RCC 7860 (cell line): Measurements from ENCODE around the gene METTL15.
"Not testable (repeated sequence)": the region's sequence is repeated elsewhere in the genome, so short reads cannot be mapped to it uniquely, and the experiment has no call there.

Source experiments
- DNase-seq: peaks from one replicate; pipeline ENCODE4 v3.0.0-alpha.2; 2015; ENCODE audit warnings: low spot score
- FAIRE-seq: peaks from 2 replicates; lab custom pipeline; 2012; peaks lifted over from hg19 to GRCh38; lab: Jason Lieb, UNC

The METTL15 gene

DNA sequence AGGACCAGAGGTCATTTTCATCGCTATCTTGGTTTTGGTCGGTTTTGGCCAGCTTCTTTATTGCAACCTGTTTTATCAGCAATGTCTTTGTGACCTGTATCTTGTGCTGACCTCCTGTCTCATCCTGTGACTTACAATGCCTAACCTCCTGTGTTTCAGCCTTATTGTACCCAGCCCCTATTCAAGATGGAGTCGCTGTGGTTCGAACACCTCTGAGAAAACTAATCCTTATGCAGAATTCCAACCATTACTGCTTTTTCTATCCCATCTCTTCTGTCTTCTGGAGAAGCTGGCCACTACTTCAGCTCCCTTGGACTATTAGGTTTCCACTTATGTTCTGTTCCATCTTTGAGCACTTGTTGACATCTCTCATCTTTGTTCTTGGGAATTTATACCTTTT is 62.6 kb downstream of the METTL15 start:
- no peak for DNase-seq
- no peak for FAIRE-seq

DNA sequence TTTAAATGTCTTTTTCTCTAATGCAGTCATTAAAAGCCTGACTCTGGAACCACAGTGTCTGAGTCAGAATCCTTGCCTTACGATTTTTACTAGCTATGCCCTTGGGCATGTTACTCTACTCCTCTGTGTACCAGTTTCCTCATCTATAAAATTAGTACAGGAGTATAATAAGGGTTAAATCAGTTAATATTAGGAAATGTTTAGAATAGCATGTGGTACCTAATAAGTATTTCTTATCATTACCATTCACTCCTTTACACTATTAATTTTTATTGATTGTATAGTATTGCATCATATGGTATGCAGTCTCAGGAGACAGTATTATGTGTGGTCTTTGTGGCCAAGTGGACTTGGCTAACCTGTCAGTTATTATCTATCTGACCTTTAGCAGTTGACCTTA is 68.2 kb downstream of the METTL15 start:
- FAIRE-seq (no peak), DNase-seq (no peak)

DNA sequence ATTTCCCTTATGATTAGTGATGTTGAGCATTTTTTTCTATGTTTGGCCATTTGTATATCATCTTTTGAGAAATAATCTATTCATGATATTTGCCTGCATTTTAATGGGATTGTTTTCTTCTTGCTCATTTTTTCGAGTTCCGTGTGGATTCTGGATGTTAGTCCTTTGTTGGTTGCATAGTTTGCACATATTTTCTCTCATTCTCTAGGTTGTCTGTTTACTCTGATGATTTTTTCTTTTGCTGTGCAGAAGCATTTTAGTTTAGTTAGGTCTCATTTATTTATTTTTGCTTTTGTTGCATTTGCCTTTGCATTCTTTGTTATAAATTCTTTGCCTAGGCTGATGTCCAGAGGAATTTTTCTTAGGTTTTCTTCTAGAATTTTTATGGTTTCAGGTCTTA is 87.3 kb downstream of the METTL15 start:
- FAIRE-seq (no peak), DNase-seq (no peak)

DNA sequence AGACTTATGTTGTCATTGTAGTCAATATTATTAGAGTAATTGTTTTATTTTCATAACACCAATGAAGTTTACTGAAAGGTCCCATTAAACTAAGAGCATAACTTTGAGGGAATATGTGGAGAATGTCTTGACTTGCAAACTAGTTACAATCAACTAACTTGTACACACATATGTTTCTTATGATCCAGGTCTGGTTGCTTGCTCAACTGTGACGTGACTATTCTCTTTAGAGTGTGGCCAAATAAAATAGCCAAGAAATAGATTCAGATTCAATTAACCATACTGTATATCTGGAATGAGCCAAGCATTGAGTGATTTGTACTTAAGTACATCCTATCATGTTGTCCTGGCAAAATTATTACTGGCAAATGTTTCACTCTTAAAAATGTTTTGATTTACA is 101.7 kb downstream of the METTL15 start:
- FAIRE-seq = no peak
- DNase-seq = no peak

DNA sequence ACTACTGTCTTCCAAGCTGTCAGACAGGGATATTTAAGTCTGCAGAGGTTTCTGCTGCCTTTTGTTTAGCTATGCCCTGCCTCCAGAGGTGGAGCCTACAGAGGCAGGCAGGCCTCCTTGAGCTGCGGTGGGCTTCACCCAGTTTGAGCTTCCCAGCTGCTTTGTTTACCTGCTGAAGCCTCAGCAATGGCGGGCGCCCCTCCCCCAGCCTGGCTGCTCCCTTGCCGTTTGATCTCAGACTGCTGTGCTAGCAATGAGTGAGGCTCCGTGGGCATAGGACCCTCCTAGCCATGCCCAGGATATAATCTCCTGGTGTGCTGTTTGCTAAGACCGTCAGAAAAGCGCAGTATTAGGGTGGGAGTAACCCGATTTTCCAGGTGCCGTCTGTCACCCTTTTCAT is 113.9 kb downstream of the METTL15 start:
- DNase-seq, FAIRE-seq: not testable (repeated sequence)

DNA sequence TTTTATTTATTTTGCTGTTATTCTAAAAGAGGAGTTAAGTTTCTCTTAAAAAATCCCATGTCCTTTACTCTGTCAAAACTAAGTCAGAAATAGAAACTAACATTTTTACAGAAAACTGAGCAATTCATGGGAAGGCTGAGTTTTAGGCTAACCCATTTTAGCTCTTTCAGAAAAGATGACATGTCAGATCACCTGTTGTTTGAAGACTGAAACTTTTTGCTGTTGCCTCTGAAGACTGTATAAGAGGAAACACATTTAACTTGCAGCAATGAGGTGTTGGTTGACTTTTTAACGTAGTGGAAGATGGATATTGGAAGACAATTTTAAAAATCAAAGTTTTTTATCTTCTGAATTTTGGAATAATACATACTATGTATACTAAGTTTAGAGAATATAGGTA is 115.4 kb downstream of the METTL15 start:
- no peak for FAIRE-seq
- DNase-seq = no peak

DNA sequence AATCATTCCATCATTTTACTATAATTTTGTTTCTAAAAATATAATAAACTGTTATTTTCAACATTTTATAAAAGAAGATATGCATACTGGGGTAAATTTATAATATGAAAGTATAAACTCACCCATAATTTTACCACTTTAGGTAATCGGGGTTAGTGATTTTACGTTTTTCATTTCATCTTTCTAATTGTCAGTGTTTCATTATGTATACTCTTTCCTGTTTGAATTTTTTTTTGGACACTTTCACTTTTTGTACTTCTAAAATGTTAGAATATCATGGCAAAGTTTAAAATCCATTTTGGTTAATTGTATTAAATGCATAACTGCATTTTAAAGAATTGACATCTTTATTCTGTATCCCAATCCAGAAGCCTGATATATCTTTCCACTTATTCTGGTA is 115.8 kb downstream of the METTL15 start:
- FAIRE-seq (no peak), DNase-seq (no peak)

DNA sequence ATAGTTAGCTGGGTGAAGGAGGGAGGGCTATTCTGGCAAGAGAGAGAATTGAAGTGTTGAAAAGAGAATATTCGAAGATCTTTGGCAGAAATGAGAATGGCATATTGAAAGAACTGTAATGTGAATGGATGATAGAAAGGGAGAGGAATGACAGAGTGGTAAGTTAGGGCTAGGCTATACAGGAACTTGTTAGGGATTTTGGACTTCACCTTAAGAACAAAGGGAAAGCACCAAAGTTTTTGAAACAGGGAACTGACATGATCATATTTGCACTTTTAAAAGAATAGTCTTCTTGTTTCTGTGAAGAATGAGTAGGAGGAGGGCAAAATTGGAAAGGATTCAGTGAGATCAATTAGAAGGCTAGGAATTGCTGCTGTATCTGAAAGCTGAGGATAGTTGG is 119.3 kb downstream of the METTL15 start:
- DNase-seq = peak; percentile 2
- FAIRE-seq = no peak

DNA sequence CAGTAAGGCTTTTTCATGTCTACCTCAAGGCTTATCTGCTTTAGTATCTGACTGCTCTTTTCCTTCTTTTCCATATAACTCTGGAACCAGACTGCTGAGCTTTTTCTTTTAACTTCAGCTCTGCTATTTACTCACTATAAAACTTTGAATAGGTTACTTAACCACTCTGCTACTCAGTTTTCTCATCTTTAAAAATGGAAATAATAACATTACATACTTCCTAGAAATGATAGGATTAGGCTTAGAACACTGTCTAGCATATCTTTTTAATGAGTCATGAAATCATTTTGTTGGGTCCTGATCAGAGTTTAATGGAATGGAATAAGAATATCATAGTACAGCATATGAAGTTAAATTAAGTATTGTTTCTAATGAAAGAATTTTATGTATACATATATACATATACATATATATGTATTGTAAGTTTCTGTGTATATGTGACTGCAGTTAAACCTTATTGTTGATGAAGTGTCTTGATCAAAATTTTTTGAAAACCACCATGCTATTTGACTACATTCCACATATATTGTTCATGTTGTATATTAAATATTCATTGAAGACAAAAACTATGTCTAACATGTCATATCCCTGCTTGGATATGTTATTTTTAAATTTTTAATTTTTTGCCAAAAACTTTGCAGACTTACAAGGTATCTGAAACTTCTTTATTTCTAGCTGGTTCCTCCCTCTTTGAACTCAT is 120.2 kb downstream of the METTL15 start:
- peak; percentile 24 for DNase-seq
- no peak for FAIRE-seq

DNA sequence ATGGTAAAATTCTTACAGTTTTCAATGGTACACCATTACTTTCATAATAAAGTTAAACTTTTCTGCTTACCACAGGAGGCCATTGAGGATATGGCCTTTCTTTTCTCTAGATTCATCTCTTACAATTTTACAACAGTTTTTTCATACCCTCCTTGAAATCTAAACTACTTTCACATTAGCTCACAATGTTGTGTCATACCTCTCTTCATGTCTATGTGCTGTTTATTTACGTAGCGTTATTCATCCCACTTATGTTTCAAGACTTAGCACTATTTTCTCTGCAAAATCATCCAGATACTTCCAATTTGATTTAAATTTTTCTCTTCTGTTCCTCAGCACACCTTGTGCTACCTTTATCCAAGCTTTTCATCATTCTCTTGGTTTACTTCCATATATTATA is 123.3 kb downstream of the METTL15 start:
- no peak for FAIRE-seq
- DNase-seq = no peak

DNA sequence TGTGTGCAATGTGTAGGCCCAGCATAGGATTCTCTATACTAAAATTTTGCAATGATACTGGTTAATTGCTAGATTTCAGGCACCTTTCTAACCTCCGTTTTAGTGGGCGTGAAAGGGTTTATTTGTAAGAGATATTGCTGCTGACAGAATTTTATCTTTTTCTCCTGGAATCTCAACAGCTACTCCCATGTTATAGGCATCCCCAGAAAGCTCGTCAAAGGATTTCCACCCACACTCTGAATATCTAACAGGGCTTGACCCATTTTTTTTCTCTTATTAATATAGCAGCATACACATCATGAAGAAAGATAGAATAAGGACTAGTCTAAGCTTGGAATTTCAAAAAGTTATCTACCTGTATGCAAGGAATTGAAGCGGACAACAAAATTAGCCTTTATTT is 124.5 kb downstream of the METTL15 start:
- FAIRE-seq = no peak
- no peak for DNase-seq

DNA sequence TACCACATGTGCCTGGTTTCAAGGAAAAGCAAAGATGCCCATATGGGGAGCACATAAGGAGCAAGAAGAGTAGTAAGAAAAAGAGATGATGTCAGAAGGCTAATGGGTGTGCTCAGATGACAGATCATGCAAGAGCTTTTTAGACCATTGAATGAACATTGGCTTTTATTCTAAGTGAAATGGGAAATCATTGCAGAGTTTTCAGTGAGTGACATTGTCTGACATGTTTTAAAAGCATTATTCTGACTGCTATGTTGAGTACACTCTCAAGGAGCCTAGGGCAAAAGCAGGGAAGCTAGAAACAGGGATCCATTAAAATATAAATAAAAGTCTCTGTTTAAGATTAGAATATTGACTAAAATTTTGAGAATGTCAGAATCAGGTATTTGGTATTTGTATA is 133.6 kb downstream of the METTL15 start:
- no peak for DNase-seq
- no peak for FAIRE-seq

DNA sequence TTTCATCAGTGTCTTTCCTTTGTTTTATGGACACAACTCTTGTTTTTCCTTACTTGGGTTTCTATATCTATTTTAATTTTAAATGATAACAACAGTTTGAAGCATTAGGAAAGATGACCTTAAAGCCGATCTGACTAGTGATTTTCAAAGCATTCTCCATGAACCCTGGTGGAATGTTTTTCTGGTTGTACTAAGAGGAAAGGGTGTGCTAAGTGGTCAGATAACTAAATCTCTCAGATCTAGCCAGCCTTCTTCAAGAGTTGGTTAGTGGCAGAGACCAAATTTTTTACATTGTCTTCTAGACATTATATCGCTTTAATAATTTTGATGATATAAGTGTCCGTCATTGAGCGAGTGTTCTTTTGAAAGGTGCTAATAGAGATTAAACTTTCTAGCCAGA is 134.4 kb downstream of the METTL15 start:
- DNase-seq = no peak
- FAIRE-seq = no peak

DNA sequence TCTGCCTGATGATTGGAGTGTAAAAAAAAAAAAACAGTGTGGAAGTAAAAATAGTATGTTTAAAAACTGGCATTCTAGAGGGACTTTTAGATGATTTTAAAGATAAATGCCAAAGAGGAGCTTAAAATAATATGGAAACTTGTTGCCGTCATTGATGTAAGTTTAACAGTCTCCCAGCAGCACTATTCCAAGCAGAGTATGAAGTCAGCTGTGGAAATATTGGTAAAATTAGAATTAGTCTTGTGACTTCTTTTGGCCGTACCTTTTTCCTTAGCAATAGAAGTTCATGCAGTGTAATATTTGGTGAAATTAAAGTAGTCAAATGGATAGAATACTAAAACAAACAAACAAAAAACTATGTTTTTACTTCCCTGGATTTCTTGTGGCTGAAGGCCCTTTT is 134.9 kb downstream of the METTL15 start:
- no peak for DNase-seq
- no peak for FAIRE-seq

DNA sequence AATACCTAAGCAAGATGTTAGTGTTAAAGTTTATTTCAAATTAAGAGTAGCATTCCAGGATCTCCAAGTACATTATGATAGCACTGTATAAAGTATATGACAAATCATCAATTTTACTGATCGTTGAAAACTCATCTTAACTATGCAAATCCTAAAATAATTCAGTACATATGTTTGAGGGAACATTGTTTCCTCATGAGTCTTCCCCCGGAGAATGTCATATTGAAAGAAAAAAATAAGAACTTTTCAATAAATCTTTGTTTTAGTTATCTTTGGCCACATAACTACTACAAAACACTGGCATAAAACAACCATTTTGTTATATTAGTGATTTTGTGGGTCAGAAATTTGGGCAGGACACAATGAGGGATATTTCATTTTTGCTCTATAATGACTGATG is 135.4 kb downstream of the METTL15 start:
- FAIRE-seq (no peak), DNase-seq (no peak)

DNA sequence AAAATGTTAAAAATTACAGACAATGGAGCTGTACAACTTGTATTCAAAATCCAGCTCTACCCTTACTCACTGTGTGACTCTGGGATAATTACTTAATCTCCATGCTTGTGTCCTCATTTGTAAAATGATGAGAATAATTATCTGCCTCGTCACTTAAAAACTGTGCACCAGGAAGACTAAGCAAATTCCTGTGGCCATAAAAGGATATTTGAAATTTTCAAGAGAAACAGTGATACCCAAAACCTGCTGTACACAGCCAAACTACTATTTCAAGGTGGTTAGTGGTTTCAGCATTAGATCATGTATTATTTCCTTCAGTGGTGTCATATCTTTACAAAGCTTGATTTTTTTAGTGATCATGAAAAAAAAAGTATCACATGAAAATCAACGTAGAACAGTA is 136.9 kb downstream of the METTL15 start:
- no peak for FAIRE-seq
- no peak for DNase-seq

DNA sequence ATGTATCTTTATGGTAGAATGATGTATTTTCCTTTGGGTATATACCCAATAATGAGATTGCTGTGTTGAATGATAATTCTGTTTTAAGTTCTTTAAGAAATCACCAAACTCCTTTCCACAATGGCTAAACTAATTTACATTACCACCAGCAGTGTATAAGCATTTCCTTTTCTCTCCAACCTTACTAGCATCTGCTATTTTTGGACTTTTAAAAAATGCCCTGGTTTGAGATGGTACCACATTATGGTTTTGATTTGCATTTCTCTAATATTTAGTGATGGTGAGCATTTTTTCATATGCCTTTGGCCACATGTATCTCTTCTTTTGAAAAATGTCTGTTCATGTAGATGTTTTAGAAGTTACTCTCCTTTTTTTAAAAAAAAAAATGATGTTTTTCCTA is 142.0 kb downstream of the METTL15 start:
- DNase-seq (no peak), FAIRE-seq (no peak)

DNA sequence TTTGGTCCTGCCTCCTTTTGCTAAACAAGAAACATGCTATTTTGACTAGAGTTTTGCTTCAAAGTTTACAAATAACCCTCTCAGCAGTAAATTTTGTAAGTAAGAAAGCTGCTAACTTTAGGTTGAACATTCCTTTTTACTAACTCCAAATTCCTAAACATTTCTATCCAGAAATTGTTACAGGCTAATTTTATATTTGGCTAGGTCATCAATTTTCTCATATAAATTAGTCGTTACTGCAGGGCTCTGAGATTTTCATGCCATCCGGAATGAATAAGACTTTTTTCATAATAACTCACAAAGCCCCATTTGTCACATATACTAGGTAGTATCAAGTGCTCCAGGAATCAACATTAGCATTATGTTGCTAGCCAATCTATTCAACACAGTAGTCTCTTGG is 143.1 kb downstream of the METTL15 start:
- no peak for FAIRE-seq

DNA sequence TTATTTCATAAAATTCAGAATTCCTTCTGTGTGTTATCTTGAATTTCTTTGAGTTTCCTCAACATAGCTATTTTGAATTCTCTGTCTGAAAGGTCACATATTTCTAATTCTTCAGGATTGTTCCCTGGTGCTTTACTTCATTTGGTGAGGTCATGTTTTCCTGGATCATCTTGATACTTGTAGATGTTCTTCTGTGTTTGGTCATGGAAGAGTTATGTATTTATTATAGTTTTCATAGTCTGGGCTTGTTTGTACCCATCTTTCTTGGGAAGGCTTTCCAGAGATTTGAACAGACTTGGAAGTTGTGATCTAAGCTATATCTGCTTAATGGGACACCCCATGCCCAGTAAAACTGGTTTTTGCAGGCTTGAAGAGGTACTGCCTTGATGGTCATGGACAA is 149.6 kb downstream of the METTL15 start:
- no peak for FAIRE-seq
- DNase-seq = no peak

More for the DNA sequence above, 143.1 kb downstream of the METTL15 start:
- DNase-seq = no peak

DNA sequence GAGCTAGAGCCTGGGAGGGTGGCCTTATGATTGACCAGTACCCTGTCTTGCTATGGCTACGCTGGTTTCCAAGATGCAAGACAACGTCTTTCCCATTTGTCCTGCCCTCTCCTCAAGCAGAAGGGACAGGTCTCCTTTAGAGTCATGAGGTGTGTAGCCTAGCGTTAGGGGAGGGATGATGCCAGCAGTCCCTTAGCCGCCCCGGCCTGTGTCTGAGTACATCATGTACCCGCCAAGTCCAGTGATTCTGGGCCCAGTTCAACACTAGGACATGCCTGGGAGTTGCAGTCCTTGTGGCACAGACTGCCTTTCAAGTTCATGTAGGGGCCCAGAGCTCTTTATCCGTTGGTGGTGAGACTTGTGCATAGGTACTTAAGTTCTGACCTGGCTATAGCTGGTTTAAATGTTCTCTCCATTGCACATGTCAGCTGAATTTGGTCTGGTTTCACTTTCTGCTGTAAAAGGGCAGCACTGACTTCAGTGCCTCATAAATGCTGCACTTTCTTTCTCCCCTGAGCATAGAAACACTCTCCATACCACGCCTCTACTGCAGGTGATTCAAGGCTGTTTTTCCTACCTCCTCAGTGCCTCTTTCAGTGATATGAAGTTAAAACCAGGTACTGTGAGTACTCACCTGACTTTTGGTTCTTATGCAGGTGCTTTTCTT is 151.1 kb downstream of the METTL15 start:
- no peak for FAIRE-seq
- no peak for DNase-seq

DNA sequence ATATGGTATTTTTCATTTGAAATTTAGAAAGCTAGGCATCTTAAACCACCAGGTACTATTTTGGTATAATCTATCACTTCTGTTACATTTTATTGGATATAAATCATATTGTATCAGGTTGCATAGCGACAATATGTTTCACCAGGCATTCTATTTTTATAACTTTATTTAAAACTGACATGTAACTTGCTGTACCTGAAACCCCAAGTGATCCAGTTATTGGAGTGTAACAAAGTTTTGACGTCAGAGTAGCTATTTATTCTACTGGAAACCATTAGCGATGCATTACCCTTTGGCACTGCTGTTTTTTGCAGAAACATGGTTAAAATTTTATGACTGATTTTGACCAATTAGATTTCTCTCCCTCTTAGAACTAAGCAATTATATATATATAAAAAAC is 160.7 kb downstream of the METTL15 start:
- DNase-seq (no peak), FAIRE-seq (no peak)

DNA sequence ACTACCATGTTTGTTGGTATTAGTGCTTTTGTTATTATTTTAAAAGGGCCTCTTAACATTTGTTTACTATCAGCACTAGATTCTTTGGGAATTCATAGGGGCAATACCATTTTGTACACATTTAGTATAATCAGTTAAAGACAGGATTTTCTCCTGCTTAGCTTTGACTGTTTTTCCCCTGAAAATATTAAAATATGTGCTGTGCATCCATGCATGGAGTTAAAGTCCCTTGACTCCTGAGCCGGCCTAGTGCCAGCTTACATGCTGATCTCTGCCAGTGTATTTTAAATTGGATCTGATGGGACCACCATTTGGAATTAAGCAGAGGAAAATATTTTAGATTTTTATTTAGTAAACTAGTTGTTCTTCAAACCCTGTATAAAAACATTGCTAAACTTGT is 161.4 kb downstream of the METTL15 start:
- no peak for DNase-seq
- FAIRE-seq = no peak

DNA sequence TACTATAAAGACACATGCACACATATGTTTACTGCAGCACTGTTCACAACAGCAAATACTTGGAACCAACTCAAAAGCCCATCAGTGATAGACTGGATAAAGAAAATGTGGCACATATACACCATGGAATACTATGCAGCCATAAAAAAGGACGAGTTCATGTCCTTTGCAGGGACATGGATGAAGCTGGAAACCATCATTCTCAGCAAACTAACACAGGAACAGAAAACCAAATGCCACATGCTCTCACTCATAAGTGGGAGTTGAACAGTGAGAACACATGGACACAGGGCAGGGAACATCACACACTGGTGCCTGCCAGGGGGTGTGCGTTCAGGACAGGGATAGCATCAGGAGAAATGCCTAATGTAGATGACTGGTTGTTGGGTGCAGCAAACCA is 164.1 kb downstream of the METTL15 start:
- not testable (repeated sequence) for FAIRE-seq, DNase-seq
